ENCODE data around the gene HPCAL1. TPM values are rescaled to one million over a fixed set of nuclear protein-coding genes. Genes with fewer than 3 reads are reported as not detected.

The HPCAL1 gene
- total RNA-seq, 1 donor from 2014 or later, result 15.9 TPM

DNA sequence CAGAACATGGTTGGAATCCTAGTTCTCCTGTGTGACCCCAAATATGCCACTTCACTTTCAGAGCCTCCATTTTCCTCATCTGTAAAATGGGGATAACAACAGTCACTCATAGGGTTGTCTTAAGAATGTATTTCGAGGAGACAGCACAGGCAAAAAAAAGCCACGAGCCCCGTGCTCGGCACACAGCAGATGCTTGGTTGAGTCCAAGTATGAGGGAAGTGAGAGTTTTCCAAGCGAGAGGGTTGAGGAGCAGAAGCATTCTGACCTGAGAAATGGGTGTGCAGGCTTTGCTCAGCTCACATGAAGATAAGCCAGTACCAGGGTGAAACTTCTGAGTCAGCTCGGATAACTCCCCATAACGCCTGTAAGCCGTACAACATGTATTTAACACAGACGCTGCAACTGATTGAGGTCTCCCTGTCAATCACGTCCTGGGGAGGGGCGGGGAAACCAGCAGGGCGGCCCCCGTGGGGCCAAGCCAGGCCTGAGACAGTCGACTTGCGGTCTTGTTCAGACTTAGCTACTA lies 168.4 kb downstream of the HPCAL1 start:
- intact Hi-C loops (cut with micrococcal nuclease), result no loop called here
- DNase-seq (no peak), ATAC-seq (ENCODE audit: low read depth) (no peak)
- no peak overlapping the region for H3K27ac Mint-ChIP-seq
- no peaks in the 10 kb centered on the region for H3K27me3 Mint-ChIP-seq
- H3K4me1 Mint-ChIP-seq, result no peaks in the 10 kb centered on the region
- TF ChIP-seq CTCF (IDR thresholded peaks at IDR 0.05), result no peak
- ChIA-PET CTCF (no interaction called here), POLR2A (no interaction called here)
- no peaks in the 10 kb centered on the region for H3K36me3 Mint-ChIP-seq (ENCODE audit: low read depth)
- H3K9me3 Mint-ChIP-seq, result no peaks in the 10 kb centered on the region
- H3K4me3 Mint-ChIP-seq, result no peak overlapping the region

GRCh38 chr2:10471955-10472354 lies 169.3 kb downstream of the HPCAL1 start:
- DNase-seq, result no peak
- Mint-ChIP-seq H3K36me3 (ENCODE audit: low read depth) (no peaks in the 10 kb centered on the region), H3K4me1 (no peaks in the 10 kb centered on the region), H3K27me3 (no peaks in the 10 kb centered on the region), H3K27ac (no peak overlapping the region), H3K9me3 (no peaks in the 10 kb centered on the region), H3K4me3 (no peak overlapping the region)
- TF ChIP-seq CTCF (IDR thresholded peaks at IDR 0.05), result no peak
- no peak for ATAC-seq (ENCODE audit: low read depth)
- POLR2A ChIA-PET, result interaction anchor here (0.6 kb wide), 1 partner anchor 530 kb away, joined by 3 read pairs; no protein-coding TSS in a partner anchor
- intact Hi-C loops (cut with micrococcal nuclease), result no loop called here
- CTCF ChIA-PET, result no interaction called here

DNA sequence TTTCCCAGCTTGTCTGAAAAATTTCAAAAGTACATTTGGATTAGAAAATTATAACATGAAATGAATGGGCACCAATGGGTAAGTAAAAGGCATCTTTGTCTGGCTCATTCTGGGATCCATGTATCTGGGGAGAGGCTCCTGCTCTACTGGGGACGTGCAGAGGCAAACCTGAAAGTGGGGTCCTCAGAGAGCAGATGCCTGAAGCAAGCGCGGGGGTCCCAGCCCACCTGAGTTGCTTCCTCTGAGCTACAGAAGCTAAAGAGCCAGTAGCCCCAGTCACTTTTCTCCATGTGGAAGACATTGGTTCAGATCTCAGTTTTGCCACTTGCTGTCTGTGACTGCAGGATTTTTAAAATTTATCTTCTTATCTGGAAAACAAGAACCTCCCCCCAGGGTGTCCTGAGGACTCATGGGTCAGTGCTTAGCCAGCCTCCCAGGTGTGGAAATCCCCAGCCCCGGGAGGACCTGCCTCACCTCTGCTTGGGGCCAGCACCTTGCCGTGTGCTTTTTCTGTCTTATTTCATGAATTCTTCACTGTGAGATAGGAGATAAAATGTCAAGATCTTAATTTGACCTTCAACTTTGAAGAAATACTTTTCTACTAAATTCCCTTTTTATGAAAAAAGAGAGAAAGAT lies 170.5 kb downstream of the HPCAL1 start:
- no peak overlapping the region for H3K4me3 Mint-ChIP-seq
- no peaks in the 10 kb centered on the region for H3K27me3 Mint-ChIP-seq
- intact Hi-C loops (cut with micrococcal nuclease), result no loop called here
- no peak for ATAC-seq (ENCODE audit: low read depth)
- DNase-seq, result no peak
- H3K9me3 Mint-ChIP-seq, result no peaks in the 10 kb centered on the region
- CTCF ChIA-PET, result no interaction called here
- peaks cover 12% of the 10 kb centered on the region for H3K4me1 Mint-ChIP-seq
- no peak for TF ChIP-seq CTCF (IDR thresholded peaks at IDR 0.05)
- no peaks in the 10 kb centered on the region for H3K36me3 Mint-ChIP-seq (ENCODE audit: low read depth)
- no peak overlapping the region for H3K27ac Mint-ChIP-seq
- POLR2A ChIA-PET, result no interaction called here

DNA sequence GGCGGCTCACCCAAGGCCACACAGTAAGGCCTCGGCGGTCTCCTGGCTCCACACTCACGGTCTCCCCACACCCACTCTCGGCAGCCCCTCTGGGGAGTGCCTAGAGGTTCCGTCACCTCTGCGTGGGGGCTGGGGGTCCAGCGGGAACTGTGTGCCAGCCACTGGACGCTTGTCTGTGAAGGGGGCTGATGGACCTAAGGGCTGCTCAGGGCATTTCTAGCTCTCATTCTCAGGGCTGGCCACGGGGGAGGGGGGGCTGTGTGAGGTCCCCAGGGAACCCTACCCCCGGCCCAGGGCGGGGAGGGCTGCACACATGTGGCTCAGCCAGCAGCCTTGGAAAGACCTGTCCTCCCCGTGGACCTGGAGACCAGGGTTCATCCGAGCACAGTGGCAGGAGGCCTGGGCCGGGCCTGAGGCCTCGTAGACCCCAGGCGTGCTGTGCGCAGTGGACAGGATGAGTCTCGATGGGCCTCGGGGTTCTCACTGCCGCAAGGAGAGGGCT lies 172.6 kb downstream of the HPCAL1 start:
- Mint-ChIP-seq H3K9me3 (no peaks in the 10 kb centered on the region), H3K36me3 (ENCODE audit: low read depth) (no peaks in the 10 kb centered on the region), H3K4me3 (no peak overlapping the region), H3K4me1 (peaks cover 12% of the 10 kb centered on the region), H3K27ac (no peak overlapping the region), H3K27me3 (no peaks in the 10 kb centered on the region)
- DNase-seq (no peak), ATAC-seq (ENCODE audit: low read depth) (no peak)
- no peak for TF ChIP-seq CTCF (IDR thresholded peaks at IDR 0.05)
- ChIA-PET POLR2A (no interaction called here), CTCF (no interaction called here)
- intact Hi-C loops (cut with micrococcal nuclease), result no loop called here

GRCh38 chr2:10475811-10476660 lies 173.3 kb downstream of the HPCAL1 start:
- ChIA-PET POLR2A (no interaction called here), CTCF (no interaction called here)
- intact Hi-C loops (cut with micrococcal nuclease), result no loop called here
- DNase-seq (no peak), ATAC-seq (ENCODE audit: low read depth) (no peak)
- peaks cover 12% of the 10 kb centered on the region for H3K4me1 Mint-ChIP-seq
- H3K27me3 Mint-ChIP-seq, result no peaks in the 10 kb centered on the region
- no peaks in the 10 kb centered on the region for H3K9me3 Mint-ChIP-seq
- no peak overlapping the region for H3K4me3 Mint-ChIP-seq
- no peak overlapping the region for H3K27ac Mint-ChIP-seq
- no peaks in the 10 kb centered on the region for H3K36me3 Mint-ChIP-seq (ENCODE audit: low read depth)
- TF ChIP-seq CTCF (IDR thresholded peaks at IDR 0.05), result no peak

Measured in activated B cell treated with CpG ODN at 0.5 μM for 24 hours (primary cell).